HL-60 (cell line): ENCODE data around the gene PREPL.

ENCODE experiments used
- DNase-seq, 2 experiments: peaks; one replicate each; pipeline ENCODE4 v3.0.0-alpha.2; 2010 to 2020; ENCODE audit warnings: low read depth in 1 of 2, low spot score in 1 of 2
- H3K27ac ChIP-seq: fragments of 250-450 bp; sonication (Bioruptor Pico); replicated peaks from 2 replicates; pipeline ENCODE4 v1.5.1; 2020; ENCODE audit warnings: mild to moderate bottlenecking, moderate library complexity
- H3K27me3 ChIP-seq: fragments of 250-450 bp; sonication (Bioruptor Pico); 2 replicates; pipeline ENCODE4 v1.5.1; 2021; ENCODE audit warnings: mild to moderate bottlenecking, moderate library complexity; ENCODE audit not compliant: insufficient read depth, poor library complexity, severe bottlenecking
- H3K4me3 ChIP-seq: replicated peaks from 2 replicates; pipeline ENCODE4 v1.5.1; 2011; ENCODE audit warnings: mild to moderate bottlenecking, control low read depth, low read length; ENCODE audit not compliant: insufficient read depth
- CTCF ChIP-seq: IDR thresholded peaks from one replicate; pipeline ENCODE4 v1.5.1; 2011; ENCODE audit warnings: low read length, control low read depth, inconsistent platforms; ENCODE audit not compliant: insufficient read depth
- GABPA ChIP-seq: IDR thresholded peaks from 2 replicates; pipeline ENCODE4 v1.6.1; 2012; ENCODE audit warnings: low read depth
- POLR2AphosphoS5 ChIP-seq: IDR thresholded peaks from 2 replicates; pipeline ENCODE4 v1.6.1; 2012; ENCODE audit warnings: low read depth
- REST ChIP-seq: IDR thresholded peaks from 2 replicates; pipeline ENCODE4 v1.6.1; 2012; ENCODE audit warnings: low read depth; ENCODE audit not compliant: insufficient replicate concordance
- SPI1 ChIP-seq: IDR thresholded peaks from 2 replicates; pipeline ENCODE4 v1.6.1; 2012; ENCODE audit warnings: low read depth, mild to moderate bottlenecking, borderline replicate concordance

The PREPL gene

GRCh38 chr2:44367591-44367990 lies 6.3 kb upstream of the PREPL start:
- DNase-seq = no peak
- no peak for TF ChIP-seq POLR2AphosphoS5
- no peak for TF ChIP-seq REST
- TF ChIP-seq GABPA = no peak
- no peak for TF ChIP-seq SPI1
- no peak for TF ChIP-seq CTCF
- Histone ChIP-seq H3K27ac (no peak overlapping the region), H3K27me3 (no peaks in the 10 kb centered on the region), H3K4me3 (no peak overlapping the region)

GRCh38 chr2:44364604-44365003 lies 3.3 kb upstream of the PREPL start:
- TF ChIP-seq SPI1 (no peak; the same call in 1 of the 2 replicates), GABPA (no peak), REST (no peak), CTCF (no peak), POLR2AphosphoS5 (no peak)

GRCh38 chr2:44362207-44363015 lies 1.1 kb upstream of the PREPL start:
- H3K27ac ChIP-seq = peak overlapping the region; percentile 98
- DNase-seq = peak in 1 of 2 experiments; percentile 61
- TF ChIP-seq CTCF = no peak
- TF ChIP-seq GABPA = no peak
- no peak for TF ChIP-seq POLR2AphosphoS5
- TF ChIP-seq REST = no peak
- TF ChIP-seq SPI1 = no peak
- peak overlapping the region; percentile 78 for H3K4me3 ChIP-seq
- H3K27me3 ChIP-seq = no peaks in the 10 kb centered on the region

More at GRCh38 chr2:44364604-44365003, 3.3 kb upstream of the PREPL start:
- no peak for DNase-seq
- Histone ChIP-seq H3K4me3 (no peak overlapping the region), H3K27ac (no peak overlapping the region), H3K27me3 (no peaks in the 10 kb centered on the region)
